Liver (tissue), 9 donors: ENCODE measurements around the gene RNF220. TPM values are rescaled to one million over a fixed set of nuclear protein-coding genes. Genes with fewer than 3 reads are reported as not detected.

Source experiments
- DNase-seq: peaks from one replicate; pipeline ENCODE4 v3.0.0-alpha.2; 2017; ENCODE audit warnings: low spot score
- H3K27ac ChIP-seq, 2 donors: one replicate each; pipeline ENCODE4 v1.7.0; 2013; ENCODE audit warnings: inconsistent platforms in 2 of 2, low read length in 2 of 2, control low read depth in 1 of 2, low read depth in 1 of 2, mild to moderate bottlenecking in 1 of 2
- H3K27me3 ChIP-seq, 4 donors: one replicate each; pipeline versions ENCODE4 v1.6.1 to v1.7.0; 2013; ENCODE audit warnings: low read length in 3 of 4, inconsistent platforms in 1 of 4, mild to moderate bottlenecking in 1 of 4, moderate library complexity in 1 of 4; ENCODE audit not compliant: control insufficient read depth in 4 of 4, insufficient read depth in 4 of 4
- H3K36me3 ChIP-seq, 4 donors: one replicate each; pipeline versions ENCODE4 v1.6.1 to v1.7.0; 2013; ENCODE audit warnings: low read length in 3 of 4, mild to moderate bottlenecking in 3 of 4, low read depth in 1 of 4, moderate library complexity in 1 of 4; ENCODE audit not compliant: control insufficient read depth in 4 of 4, insufficient read depth in 3 of 4
- H3K4me1 ChIP-seq, 4 donors: one replicate each; pipeline versions ENCODE4 v1.6.1 to v1.7.0; 2013; ENCODE audit warnings: low read length in 3 of 4, mild to moderate bottlenecking in 3 of 4, moderate library complexity in 1 of 4; ENCODE audit not compliant: control insufficient read depth in 4 of 4, insufficient read depth in 4 of 4
- H3K4me3 ChIP-seq, 3 donors: one replicate each; pipeline versions ENCODE4 v1.6.1 to v1.7.0; 2013; ENCODE audit warnings: low read length in 3 of 3, control low read depth in 1 of 3, low read depth in 1 of 3, mild to moderate bottlenecking in 1 of 3
- H3K9ac ChIP-seq, 2 donors: one replicate each; pipeline ENCODE4 v1.7.0; 2013; ENCODE audit warnings: low read length in 2 of 2, mild to moderate bottlenecking in 2 of 2, moderate library complexity in 2 of 2, control low read depth in 1 of 2, low read depth in 1 of 2
- H3K9me3 ChIP-seq, 4 donors: one replicate each; pipeline versions ENCODE4 v1.6.1 to v1.7.0; 2013; ENCODE audit warnings: low read length in 3 of 4; ENCODE audit not compliant: control insufficient read depth in 4 of 4
- ATF3 ChIP-seq: IDR thresholded peaks from 2 replicates; pipeline ENCODE4 v1.6.1; 2016; ENCODE audit warnings: antibody characterized with exemption
- EGR1 ChIP-seq, 2 donors: IDR thresholded peaks; 2 replicates each; pipeline ENCODE4 v1.6.1; 2016 to 2018; ENCODE audit warnings: antibody characterized with exemption in 2 of 2, low read depth in 2 of 2
- FOXA1 ChIP-seq: IDR thresholded peaks from 2 replicates; pipeline ENCODE4 v1.6.1; 2016; ENCODE audit warnings: antibody characterized with exemption
- FOXA2 ChIP-seq: IDR thresholded peaks from 2 replicates; pipeline ENCODE4 v1.6.1; 2016; ENCODE audit warnings: antibody characterized with exemption
- GABPA ChIP-seq, 2 donors: IDR thresholded peaks in 1 of 2; conservative IDR thresholded peaks in 1 of 2; 2 replicates each; pipeline ENCODE4 v1.6.1; 2016; ENCODE audit warnings: antibody characterized with exemption in 2 of 2, mild to moderate bottlenecking in 1 of 2, moderate library complexity in 1 of 2
- HNF4A ChIP-seq, 2 donors: conservative IDR thresholded peaks; 2 replicates each; pipeline ENCODE4 v1.6.1; 2016; ENCODE audit warnings: antibody characterized with exemption in 2 of 2, mild to moderate bottlenecking in 2 of 2
- HNF4G ChIP-seq: IDR thresholded peaks from 2 replicates; pipeline ENCODE4 v1.6.1; 2016; ENCODE audit warnings: antibody characterized with exemption
- JUND ChIP-seq, 2 donors: IDR thresholded peaks; 2 replicates each; pipeline ENCODE4 v1.6.1; 2016; ENCODE audit warnings: antibody characterized with exemption in 2 of 2
- RAD21 ChIP-seq, 2 donors: IDR thresholded peaks; 2 replicates each; pipeline ENCODE4 v1.6.1; 2016; ENCODE audit warnings: antibody characterized with exemption in 2 of 2, mild to moderate bottlenecking in 2 of 2
- RXRA ChIP-seq, 2 donors: IDR thresholded peaks; 2 replicates each; pipeline ENCODE4 v1.6.1; 2017 to 2018; ENCODE audit warnings: antibody characterized with exemption in 2 of 2, mild to moderate bottlenecking in 1 of 2
- SP1 ChIP-seq: IDR thresholded peaks from 2 replicates; pipeline ENCODE4 v1.6.1; 2018; ENCODE audit warnings: antibody characterized with exemption, mild to moderate bottlenecking
- TAF1 ChIP-seq: conservative IDR thresholded peaks from 2 replicates; pipeline ENCODE4 v1.6.1; 2016; ENCODE audit warnings: antibody characterized with exemption, mild to moderate bottlenecking
- YY1 ChIP-seq: IDR thresholded peaks from 2 replicates; pipeline ENCODE4 v1.6.1; 2016; ENCODE audit warnings: antibody characterized with exemption, mild to moderate bottlenecking
- ZBTB33 ChIP-seq: IDR thresholded peaks from 2 replicates; pipeline ENCODE4 v1.6.1; 2016; ENCODE audit warnings: antibody characterized with exemption
- WGBS: extraction: QIAGEN DNeasy Blood & Tissue Kit; methylation state at CpG from one replicate; pipeline ENCODE4 v1.1.7; 2013; 5-methylcytosine and 5-hydroxymethylcytosine counted together
- polyA plus RNA-seq, 2 donors: library from polyadenylated mRNA; stranded (reverse) in 1 of 2; unstranded in 1 of 2; fragments of 200-250 nt in 1 of 2; fragments of >200 nt in 1 of 2; fragmentation: Nextera tagmentation in 1 of 2; extraction: Ambion mirVana in 1 of 2; gene quantifications; one replicate each; pipeline versions ENCODE4 v1.2.1 to v1.2.3, GENCODE V29; 2013 to 2015
- total RNA-seq, 2 donors: library from RNA; depleted of rRNA; stranded (reverse); fragments of >200 nt; gene quantifications; one replicate each; pipeline ENCODE4 v1.2.3, GENCODE V29; 2014
- TF ChIP-seq, protein P1 (sequence below): IDR thresholded peaks from 2 replicates; pipeline ENCODE4 v1.6.1; 2016; ENCODE audit warnings: antibody characterized with exemption, mild to moderate bottlenecking
- TF ChIP-seq, protein P2 (sequence below): IDR thresholded peaks from 2 replicates; pipeline ENCODE4 v1.6.1; 2016; ENCODE audit warnings: antibody characterized with exemption
- TF ChIP-seq, protein P3 (sequence below): fragments of 150-350 bp; IDR thresholded peaks from 2 replicates; pipeline ENCODE4 v1.5.1; 2017; ENCODE audit warnings: improper control_type of control experiment, low read depth, low read length; ENCODE audit not compliant: missing input control
- donor health status: healthy.
- donor health status: healthy.
- donor health status: healthy.
- donor health status: healthy.
- donor health status: healthy.

The RNF220 gene
- total and polyA plus RNA-seq, 4 donors: 18.2 to 35.8 (median 26.1) TPM

GRCh38 chr1:44592208-44593145 lies 187.4 kb downstream of the RNF220 start:
- no peak overlapping the region for H3K4me3 ChIP-seq
- no peaks in the 10 kb centered on the region for H3K9me3 ChIP-seq
- no peaks in the 10 kb centered on the region for H3K27me3 ChIP-seq
- TF ChIP-seq SP1: no peak
- TF ChIP-seq ATF3: no peak
- TF ChIP-seq GABPA (IDR thresholded peaks at IDR 0.05 in 1 of 2, conservative IDR thresholded peaks at IDR 0.05 in 1 of 2): no peak
- TF ChIP-seq HNF4G: no peak
- no peak for TF ChIP-seq FOXA2
- TF ChIP-seq TAF1: no peak
- no peak for TF ChIP-seq RAD21 (IDR thresholded peaks at IDR 0.05)
- TF ChIP-seq EGR1 (IDR thresholded peaks at IDR 0.05; ENCODE audit: low read depth in 2 of 2): no peak
- TF ChIP-seq, protein P1, sequence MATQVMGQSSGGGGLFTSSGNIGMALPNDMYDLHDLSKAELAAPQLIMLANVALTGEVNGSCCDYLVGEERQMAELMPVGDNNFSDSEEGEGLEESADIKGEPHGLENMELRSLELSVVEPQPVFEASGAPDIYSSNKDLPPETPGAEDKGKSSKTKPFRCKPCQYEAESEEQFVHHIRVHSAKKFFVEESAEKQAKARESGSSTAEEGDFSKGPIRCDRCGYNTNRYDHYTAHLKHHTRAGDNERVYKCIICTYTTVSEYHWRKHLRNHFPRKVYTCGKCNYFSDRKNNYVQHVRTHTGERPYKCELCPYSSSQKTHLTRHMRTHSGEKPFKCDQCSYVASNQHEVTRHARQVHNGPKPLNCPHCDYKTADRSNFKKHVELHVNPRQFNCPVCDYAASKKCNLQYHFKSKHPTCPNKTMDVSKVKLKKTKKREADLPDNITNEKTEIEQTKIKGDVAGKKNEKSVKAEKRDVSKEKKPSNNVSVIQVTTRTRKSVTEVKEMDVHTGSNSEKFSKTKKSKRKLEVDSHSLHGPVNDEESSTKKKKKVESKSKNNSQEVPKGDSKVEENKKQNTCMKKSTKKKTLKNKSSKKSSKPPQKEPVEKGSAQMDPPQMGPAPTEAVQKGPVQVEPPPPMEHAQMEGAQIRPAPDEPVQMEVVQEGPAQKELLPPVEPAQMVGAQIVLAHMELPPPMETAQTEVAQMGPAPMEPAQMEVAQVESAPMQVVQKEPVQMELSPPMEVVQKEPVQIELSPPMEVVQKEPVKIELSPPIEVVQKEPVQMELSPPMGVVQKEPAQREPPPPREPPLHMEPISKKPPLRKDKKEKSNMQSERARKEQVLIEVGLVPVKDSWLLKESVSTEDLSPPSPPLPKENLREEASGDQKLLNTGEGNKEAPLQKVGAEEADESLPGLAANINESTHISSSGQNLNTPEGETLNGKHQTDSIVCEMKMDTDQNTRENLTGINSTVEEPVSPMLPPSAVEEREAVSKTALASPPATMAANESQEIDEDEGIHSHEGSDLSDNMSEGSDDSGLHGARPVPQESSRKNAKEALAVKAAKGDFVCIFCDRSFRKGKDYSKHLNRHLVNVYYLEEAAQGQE: no peak
- TF ChIP-seq, protein P2, sequence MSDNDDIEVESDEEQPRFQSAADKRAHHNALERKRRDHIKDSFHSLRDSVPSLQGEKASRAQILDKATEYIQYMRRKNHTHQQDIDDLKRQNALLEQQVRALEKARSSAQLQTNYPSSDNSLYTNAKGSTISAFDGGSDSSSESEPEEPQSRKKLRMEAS: no peak
- TF ChIP-seq FOXA1: no peak
- TF ChIP-seq, protein P3, sequence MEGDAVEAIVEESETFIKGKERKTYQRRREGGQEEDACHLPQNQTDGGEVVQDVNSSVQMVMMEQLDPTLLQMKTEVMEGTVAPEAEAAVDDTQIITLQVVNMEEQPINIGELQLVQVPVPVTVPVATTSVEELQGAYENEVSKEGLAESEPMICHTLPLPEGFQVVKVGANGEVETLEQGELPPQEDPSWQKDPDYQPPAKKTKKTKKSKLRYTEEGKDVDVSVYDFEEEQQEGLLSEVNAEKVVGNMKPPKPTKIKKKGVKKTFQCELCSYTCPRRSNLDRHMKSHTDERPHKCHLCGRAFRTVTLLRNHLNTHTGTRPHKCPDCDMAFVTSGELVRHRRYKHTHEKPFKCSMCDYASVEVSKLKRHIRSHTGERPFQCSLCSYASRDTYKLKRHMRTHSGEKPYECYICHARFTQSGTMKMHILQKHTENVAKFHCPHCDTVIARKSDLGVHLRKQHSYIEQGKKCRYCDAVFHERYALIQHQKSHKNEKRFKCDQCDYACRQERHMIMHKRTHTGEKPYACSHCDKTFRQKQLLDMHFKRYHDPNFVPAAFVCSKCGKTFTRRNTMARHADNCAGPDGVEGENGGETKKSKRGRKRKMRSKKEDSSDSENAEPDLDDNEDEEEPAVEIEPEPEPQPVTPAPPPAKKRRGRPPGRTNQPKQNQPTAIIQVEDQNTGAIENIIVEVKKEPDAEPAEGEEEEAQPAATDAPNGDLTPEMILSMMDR: no peak
- no peak for TF ChIP-seq HNF4A (conservative IDR thresholded peaks at IDR 0.05)
- no peak for TF ChIP-seq YY1
- no peak for TF ChIP-seq RXRA (IDR thresholded peaks at IDR 0.05)
- TF ChIP-seq JUND (IDR thresholded peaks at IDR 0.05): no peak
- TF ChIP-seq ZBTB33: no peak
- H3K36me3 ChIP-seq: no peaks in the 10 kb centered on the region
- no peak for DNase-seq
- H3K4me1 ChIP-seq: no peaks in the 10 kb centered on the region
- no peak overlapping the region for H3K27ac ChIP-seq
- WGBS: 90% methylated on average over 12 of the region's 12 CpGs
- H3K9ac ChIP-seq: no peak overlapping the region
